Endothelial cell (in vitro differentiated cells): ENCODE results near the gene KANK2. TPM values are rescaled to one million over a fixed set of nuclear protein-coding genes. Genes with fewer than 3 reads are reported as not detected.
A peak's percentile ranks its signal among the peaks of the same experiment; 100 is the strongest.
"Not testable (repeated sequence)": the region's sequence is repeated elsewhere in the genome, so short reads cannot be mapped to it uniquely, and the experiment has no call there.

Experiments
- DNase-seq: peaks from one replicate; pipeline ENCODE4 v3.0.0; 2021; ENCODE audit warnings: low spot score
- H3K27ac Mint-ChIP-seq: one replicate; pipeline ENCODE4 v1.8.0; 2021; ENCODE audit warnings: mixed read lengths, inconsistent platforms; ENCODE audit not compliant: unreplicated experiment
- H3K27me3 Mint-ChIP-seq: one replicate; pipeline ENCODE4 v1.8.0; 2021; ENCODE audit warnings: mild to moderate bottlenecking, moderate library complexity, mixed read lengths, inconsistent platforms; ENCODE audit not compliant: unreplicated experiment
- H3K36me3 Mint-ChIP-seq: one replicate; pipeline ENCODE4 v1.8.0; 2021; ENCODE audit warnings: mild to moderate bottlenecking, low read depth, mixed read lengths, inconsistent platforms; ENCODE audit not compliant: unreplicated experiment
- H3K4me1 Mint-ChIP-seq: one replicate; pipeline ENCODE4 v1.8.0; 2021; ENCODE audit warnings: mild to moderate bottlenecking, mixed read lengths, inconsistent platforms; ENCODE audit not compliant: unreplicated experiment
- H3K4me3 Mint-ChIP-seq: one replicate; pipeline ENCODE4 v1.8.0; 2021; ENCODE audit warnings: mild to moderate bottlenecking, mixed read lengths, inconsistent platforms; ENCODE audit not compliant: unreplicated experiment
- H3K9me3 Mint-ChIP-seq: one replicate; pipeline ENCODE4 v1.8.0; 2021; ENCODE audit warnings: mixed read lengths, inconsistent platforms; ENCODE audit not compliant: unreplicated experiment
- CTCF ChIP-seq: fragments of 200-600 bp; sonication (generic); IDR thresholded peaks from one replicate; pipeline ENCODE4 v1.5.0; 2021; ENCODE audit warnings: antibody characterized with exemption; ENCODE audit not compliant: unreplicated experiment
- total RNA-seq: library from RNA; stranded (reverse); fragmentation: NEBNext Ultra II Directional; extraction: Animal tissue kit (Norgen Biotek cat#: 25700); gene quantifications from one replicate; pipeline ENCODE4 v1.2.1, GENCODE V29; 2021; ENCODE audit not compliant: unreplicated experiment

KANK2 gene
- total RNA-seq, 1 donor from 2014 or later, result 103 TPM

GRCh38 chr19:11145536-11145924, 51.8 kb downstream of the KANK2 start:
- no peak for TF ChIP-seq CTCF
- no peak for DNase-seq
- Mint-ChIP-seq H3K9me3 (no peaks in the 10 kb centered on the region), H3K27me3 (peaks cover 7% of the 10 kb centered on the region), H3K4me1 (peaks cover 15% of the 10 kb centered on the region), H3K36me3 (peaks cover 9% of the 10 kb centered on the region), H3K4me3 (no peak overlapping the region), H3K27ac (peak overlapping the region; percentile 42)

GRCh38 chr19:11142528-11143171, 54.7 kb downstream of the KANK2 start:
- peak overlapping the region; percentile 93 for H3K27ac Mint-ChIP-seq
- H3K36me3 Mint-ChIP-seq, result peaks cover 9% of the 10 kb centered on the region
- no peak overlapping the region for H3K4me3 Mint-ChIP-seq
- H3K9me3 Mint-ChIP-seq, result no peaks in the 10 kb centered on the region
- peak; percentile 71 for DNase-seq
- peaks cover 12% of the 10 kb centered on the region for H3K27me3 Mint-ChIP-seq
- peaks cover 27% of the 10 kb centered on the region for H3K4me1 Mint-ChIP-seq
- TF ChIP-seq CTCF, result no peak

- no peak for DNase-seq
- H3K4me3 Mint-ChIP-seq, result no peak overlapping the region
- peak overlapping the region; percentile 80 for H3K27ac Mint-ChIP-seq
- no peak for TF ChIP-seq CTCF
- H3K27me3 Mint-ChIP-seq, result peaks cover 15% of the 10 kb centered on the region
- no peaks in the 10 kb centered on the region for H3K9me3 Mint-ChIP-seq
- peaks cover 31% of the 10 kb centered on the region for H3K4me1 Mint-ChIP-seq
- H3K36me3 Mint-ChIP-seq, result peaks cover 9% of the 10 kb centered on the region
Observed at GRCh38 chr19:11141937-11142527, 55.3 kb downstream of the KANK2 start.

GRCh38 chr19:11140896-11141295, 56.4 kb downstream of the KANK2 start:
- H3K36me3 Mint-ChIP-seq, result peaks cover 13% of the 10 kb centered on the region

GRCh38 chr19:11140023-11140538, 57.3 kb downstream of the KANK2 start:
- H3K36me3 Mint-ChIP-seq, DNase-seq, H3K4me3 Mint-ChIP-seq, H3K9me3 Mint-ChIP-seq: not testable (repeated sequence)
- Mint-ChIP-seq H3K27me3 (peaks cover 21% of the 10 kb centered on the region), H3K27ac (peak overlapping the region; percentile 96), H3K4me1 (peaks cover 40% of the 10 kb centered on the region)

More at GRCh38 chr19:11140896-11141295, 56.4 kb downstream of the KANK2 start:
- Mint-ChIP-seq H3K4me1 (peaks cover 38% of the 10 kb centered on the region), H3K9me3 (no peaks in the 10 kb centered on the region), H3K4me3 (no peak overlapping the region), H3K27me3 (peaks cover 21% of the 10 kb centered on the region), H3K27ac (no peak overlapping the region)
- no peak for DNase-seq
- TF ChIP-seq CTCF, result no peak
